ENCODE measurements around the gene GPN2.

DNA sequence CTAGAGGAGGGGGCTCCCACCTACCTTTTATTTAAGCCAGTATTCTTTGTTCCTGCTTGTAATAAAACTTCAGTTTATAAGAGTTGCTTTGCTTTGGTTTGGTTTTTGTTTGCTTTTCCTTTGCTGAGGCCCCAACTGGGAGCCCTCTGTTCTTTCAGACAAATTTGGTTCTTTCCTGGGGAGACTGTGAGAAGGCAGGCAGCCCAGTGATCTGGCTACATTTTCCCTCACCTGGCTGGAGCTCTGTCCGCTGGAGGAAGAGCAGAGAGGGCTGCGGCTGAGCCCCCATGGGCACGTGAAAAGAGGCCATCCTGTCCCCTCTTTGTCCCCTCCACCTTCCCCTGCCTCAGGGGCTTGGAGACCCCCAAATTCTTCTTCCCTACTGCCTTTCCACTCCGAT is 34.4 kb downstream of the GPN2 start:
- TF ChIP-seq CTCF (IDR thresholded peaks at IDR 0.05) (no peak), EP300 (IDR thresholded peaks at IDR 0.05) (no peak), POLR2A (IDR thresholded peaks at IDR 0.05) (no peak), POLR2AphosphoS5 (IDR thresholded peaks at IDR 0.05) (no peak)
